Measurements from ENCODE around the gene ATF7IP2.
"Not testable (repeated sequence)": the region's sequence is repeated elsewhere in the genome, so short reads cannot be mapped to it uniquely, and the experiment has no call there.

The ATF7IP2 gene

DNA sequence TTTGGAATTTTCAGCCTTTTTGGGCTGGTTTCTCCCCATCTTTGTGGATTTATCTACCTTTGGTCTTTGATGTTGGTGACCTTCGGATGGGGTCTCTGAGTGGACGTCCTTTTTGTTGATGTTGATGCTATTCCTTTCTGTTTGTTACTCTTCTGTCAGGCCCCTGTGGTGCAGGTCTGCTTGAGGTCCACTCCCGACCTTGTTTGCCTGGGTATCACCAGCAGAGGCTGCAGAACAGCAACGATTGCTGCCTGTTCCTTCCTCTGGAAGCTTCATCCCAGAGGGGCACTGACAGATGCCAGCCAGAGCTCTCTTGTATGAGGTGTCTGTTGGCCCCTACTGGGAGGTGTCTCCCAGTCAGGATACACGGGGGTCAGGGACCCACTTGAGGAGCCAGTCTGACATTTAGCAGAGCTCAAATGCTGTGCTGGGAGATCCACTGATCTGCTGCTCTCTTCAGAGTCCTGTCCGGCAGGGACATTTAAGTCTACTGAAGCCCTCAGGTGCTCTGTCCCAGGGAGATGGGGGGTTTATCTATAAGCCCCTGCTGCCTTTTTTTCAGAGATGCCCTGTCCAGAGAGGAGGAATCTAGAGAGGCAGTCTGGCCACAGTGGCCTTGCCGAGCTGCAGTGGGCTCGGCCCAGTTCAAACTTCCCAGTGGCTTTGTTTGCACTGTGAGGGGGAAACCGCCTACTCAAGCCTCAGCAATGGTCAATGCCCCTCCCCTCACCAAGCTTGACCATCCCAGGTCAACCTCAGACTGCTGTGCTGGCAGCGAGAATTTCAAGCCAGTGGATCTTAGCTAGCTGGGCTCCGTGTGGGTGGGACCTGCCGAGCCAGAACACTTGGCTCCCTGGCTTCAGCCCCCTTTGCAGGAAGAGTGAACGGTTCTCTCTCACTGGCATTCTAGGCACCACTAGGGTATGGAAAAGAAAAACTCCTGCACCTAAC lies 66.6 kb downstream of the ATF7IP2 start:
- not testable (repeated sequence) for DNase-seq

DNA sequence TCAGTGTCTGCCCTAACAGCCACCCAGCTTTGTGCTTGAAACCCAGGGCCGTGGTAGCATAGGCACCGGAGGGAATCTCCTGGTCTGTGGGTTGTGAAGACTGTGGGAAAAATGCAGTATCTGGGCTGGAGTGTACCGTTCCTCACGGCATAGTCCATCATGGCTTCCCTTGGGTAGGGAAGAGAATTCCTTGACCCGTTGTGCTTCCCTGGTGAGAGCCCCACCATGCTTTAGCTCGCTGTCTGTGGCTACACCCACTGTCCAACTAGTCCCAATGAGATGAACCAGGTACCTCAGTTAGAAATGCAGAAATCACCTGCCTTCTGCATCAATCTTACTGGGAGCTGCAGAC lies 67.3 kb downstream of the ATF7IP2 start:
- no peak for DNase-seq

DNA sequence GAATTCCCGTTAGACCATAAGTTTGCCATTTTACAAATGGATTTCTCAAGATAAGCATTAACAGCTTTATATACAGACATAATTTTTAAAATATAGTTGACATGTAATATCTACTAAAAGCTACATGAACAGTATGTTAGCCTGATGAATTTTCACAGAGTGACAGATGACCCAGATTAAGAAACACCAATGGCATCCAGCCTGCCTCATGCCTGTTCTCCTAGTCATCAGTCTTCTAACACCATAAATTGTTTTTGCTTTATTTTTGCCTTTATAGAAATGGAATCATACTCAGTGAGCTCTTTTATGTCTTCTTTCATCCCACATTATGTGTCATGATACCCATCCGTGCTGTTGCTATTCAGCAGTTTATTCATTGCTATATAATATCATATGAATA lies 80.0 kb downstream of the ATF7IP2 start:
- DNase-seq: no peak

DNA sequence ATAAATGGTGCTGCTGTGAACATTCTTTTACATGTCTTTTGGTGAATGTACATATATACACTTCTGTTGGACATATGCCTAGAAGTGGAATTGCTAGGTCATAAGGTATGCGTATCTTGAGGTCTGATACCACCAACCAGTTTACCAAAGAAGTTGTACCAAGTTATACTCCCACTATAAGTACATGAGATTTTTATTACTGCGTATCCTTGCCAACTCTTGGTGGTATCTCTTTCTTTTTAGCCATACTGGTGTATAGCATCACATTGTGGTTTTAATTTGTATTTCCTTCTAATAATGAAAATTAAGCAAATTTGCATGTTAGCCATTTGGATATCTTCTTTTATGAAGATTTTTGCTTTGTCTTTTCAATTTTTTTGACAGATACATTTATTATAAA lies 80.5 kb downstream of the ATF7IP2 start:
- no peak for DNase-seq

GRCh38 chr16:10466861-10467260 lies 81.0 kb downstream of the ATF7IP2 start:
- no peak for DNase-seq

DNA sequence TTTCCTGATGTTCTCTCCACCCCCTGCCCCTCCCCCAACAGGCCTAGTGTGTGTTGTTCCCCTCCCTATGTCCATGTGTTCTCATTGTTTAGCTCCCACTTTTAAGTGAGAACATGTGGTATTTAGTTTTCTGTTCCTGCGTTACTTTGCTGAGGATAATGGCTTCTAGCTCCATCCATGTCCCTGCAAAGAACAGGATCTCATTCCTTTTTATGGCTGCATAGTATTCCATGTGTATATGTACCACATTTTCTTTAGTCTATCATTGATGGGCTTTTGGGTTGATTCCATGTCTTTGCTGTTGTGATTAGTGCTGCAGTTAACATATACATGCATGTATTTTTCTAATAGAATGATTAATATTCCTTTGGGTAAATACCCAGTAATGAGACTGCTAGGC lies 90.8 kb downstream of the ATF7IP2 start:
- DNase-seq: not testable (repeated sequence)

- DNase-seq: no peak
Observed at GRCh38 chr16:10480151-10480550, 94.3 kb downstream of the ATF7IP2 start.

- DNase-seq: no peak
Observed at GRCh38 chr16:10485159-10485558, 99.3 kb downstream of the ATF7IP2 start.

DNA sequence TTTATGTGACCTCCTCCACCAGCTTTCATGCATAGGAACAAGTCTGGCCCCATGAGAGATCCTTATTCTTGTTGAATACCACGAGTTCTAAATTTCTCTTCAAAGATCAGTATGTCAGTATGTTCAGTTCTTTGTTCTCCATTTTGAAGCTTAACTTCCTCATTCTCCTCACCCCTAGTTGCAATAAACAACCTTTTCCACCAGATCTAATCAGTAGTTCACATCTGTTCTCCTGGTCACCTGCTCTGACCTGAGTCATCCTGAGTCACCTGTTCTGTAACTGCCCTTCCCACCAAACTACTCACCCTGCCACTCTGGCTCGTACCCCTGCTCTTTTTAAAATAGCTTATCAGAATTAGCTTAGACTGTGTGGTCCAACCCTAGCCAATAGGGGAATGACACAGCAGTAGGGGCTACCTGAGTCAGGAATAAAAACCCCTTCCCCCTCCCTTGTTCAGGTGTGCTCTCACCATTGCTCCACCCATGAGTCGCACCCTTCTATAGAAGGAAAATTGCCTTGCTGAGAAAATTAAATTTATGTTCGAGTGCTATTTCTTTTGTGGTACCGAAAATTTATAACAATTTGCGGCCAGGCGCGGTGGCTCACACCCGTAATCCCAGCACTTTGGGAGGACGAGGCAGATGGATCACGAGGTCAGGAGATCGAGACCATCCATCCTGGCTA lies 100.0 kb downstream of the ATF7IP2 start:
- peak in 1 of 2 donors; percentile 26 for DNase-seq

DNA sequence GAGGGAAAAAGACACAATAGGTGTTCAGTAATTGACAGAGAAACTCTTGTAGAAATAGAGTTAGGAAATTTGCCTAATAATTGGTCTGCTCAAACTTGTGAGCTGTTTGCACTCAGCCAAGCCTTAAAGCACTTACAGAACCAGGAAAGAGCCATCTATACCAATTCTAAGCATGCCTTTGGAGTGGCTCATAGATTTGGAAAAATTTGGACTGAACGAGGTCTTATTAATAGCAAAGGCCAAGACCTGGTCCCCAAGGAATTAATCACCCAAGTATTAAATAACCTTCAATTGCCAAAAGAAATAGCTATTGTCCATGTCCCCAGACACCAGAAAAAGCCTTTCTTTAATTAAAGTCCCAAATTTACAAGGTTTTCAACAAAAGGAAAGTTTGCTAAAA lies 104.3 kb downstream of the ATF7IP2 start:
- DNase-seq: no peak

DNA sequence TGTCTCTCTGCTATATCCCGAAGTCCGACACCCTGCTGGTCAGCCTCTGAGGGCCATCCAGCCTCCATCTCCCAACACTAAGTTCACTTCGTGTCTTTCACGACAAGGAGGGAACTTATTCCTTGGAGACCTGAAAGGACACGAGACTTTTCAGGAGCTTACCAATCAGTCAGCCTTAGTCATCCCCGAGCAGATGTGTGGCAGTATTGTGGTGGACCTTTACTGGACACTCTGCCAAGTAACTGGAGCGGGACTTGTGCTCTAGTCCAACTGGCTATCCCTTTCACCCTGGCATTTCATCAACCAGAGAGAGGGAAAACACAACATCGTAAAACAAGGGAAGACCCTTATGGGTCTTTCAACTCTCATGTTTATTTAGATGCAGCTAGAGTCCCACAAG lies 107.4 kb downstream of the ATF7IP2 start:
- no peak for DNase-seq

DNA sequence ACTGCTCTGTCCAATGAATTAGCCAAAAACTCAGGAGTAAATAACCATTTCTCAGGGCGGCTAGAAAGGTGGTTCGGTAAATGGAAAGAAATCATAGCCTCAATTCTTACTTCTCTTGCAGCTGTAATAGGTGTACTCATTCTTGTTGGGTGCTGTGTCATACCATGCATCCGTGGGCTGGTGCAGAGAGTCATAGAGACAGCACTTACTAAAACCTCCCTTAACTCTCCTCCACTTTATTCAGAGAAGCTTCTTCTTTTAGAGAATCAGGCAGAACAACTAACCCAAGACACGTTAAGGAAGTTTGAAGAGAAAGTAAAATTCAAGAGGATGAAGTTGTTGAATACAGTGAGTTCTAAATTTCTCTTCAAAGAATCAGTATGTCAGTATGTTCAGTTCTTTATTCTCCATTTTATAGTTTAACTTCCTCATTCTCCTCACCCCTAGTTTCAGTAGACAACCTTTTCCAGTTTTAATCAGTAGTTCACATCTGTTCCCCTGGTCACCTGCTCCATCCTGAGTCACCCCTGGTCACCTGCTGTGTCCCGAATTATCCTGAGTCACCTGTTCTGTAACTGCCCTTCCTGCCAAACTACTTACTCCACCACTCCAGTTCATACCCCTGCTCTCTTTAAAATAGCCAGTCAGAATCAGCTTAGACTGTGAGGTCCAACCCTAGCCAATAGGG lies 108.6 kb downstream of the ATF7IP2 start:
- no peak for DNase-seq

GRCh38 chr16:10495031-10495345 lies 109.1 kb downstream of the ATF7IP2 start:
- DNase-seq: no peak

DNA sequence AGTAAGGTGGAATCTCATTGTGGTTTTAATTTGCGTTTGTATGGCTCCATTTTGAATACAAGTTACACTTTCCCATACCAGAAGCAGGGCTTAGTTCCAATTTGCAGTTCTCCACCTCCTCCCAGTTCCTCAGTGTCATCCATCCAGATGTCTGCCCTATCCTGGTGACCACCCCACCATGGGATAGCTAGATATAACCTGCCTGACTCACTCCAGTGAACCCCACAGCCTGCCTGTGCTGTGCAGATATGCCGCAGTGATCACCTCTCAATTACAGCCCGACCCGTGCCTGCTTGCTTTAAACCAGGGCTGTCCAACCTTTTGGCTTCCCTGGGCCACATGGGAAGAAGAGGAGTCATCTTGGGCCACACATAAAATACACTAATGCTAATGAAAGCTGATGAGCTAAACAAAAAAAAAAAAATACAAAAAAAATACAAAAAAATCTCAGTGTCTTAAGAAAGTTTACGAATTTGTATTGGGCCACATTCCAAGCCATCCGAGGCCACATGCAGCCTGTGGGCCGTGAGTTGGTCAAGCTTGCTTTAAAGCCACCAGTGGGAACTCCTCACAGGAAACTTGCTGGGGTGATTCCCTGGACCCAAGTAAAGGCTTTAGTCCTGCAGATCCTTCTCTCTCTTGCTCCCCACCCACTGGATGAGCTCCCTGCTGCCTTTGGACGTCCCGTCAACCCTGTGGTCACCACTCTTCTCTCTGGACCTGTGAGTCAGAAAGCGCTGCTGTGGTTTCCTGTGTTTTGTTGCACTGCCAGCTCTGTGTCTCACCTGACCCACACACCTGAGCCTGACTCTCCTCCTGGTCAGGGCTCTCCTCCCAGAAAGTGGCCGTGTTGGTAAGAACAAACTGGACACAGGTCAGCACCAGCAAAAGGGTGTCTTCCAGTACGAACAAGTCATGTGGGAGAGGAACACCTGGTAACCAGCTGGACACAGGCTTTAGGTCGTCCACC lies 111.6 kb downstream of the ATF7IP2 start:
- DNase-seq: no peak

- DNase-seq: no peak
Observed at GRCh38 chr16:10500582-10500981, 114.7 kb downstream of the ATF7IP2 start.

- DNase-seq: no peak
Observed at GRCh38 chr16:10501016-10501607, 115.3 kb downstream of the ATF7IP2 start.

GRCh38 chr16:10502776-10503175 lies 116.9 kb downstream of the ATF7IP2 start:
- no peak for DNase-seq

DNA sequence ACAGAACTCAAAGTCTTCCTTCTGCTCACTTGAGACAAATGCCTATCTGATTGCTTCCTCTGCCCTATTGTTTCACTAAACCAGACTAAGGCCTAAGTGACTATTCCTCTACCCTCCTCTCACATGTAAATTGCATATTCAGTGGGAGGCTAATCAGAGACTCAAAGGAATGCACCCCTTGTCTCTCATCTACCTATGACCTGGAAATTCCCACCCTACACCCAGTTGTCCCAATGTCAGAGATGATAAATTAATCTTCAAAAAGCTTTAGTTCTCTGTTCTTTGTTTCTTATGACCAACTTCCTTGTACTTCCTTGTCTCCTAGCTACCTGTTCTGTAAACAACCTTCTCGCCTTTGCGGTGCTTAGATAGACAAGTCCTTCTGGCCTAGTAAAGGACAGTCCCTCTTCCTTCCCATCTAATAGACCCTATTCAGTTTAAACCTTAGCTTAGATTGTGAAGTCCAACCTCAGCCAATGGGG lies 118.6 kb downstream of the ATF7IP2 start:
- no peak for DNase-seq

DNA sequence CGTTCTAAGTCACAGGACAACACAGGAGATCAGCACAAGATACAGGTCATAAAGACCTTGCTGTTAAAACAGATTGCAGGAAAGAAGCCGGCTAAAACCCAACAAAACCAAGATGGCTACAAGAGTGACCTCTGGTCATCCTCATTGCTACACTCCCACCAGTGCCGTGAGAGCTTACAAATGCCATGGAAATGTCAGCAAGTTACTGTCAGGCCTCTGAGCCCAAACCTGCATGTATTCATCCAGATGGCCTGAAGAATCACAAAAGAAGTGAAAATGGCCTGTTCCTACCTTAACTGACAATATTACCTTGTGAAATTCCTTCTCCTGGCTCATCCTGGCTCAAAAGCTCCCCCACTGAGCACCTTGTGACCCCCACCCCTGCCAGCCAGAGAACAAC lies 119.4 kb downstream of the ATF7IP2 start:
- not testable (repeated sequence) for DNase-seq

- peak; percentile 76 to 81 for DNase-seq
Observed at GRCh38 chr16:10509534-10510025, 123.7 kb downstream of the ATF7IP2 start.

- no peak for DNase-seq
Observed at GRCh38 chr16:10510279-10510678, 124.4 kb downstream of the ATF7IP2 start.

- DNase-seq: peak in 1 of 2 donors; percentile 6
Observed at GRCh38 chr16:10511829-10512228, 126.0 kb downstream of the ATF7IP2 start.
